NCI-H1436 (cell line): ENCODE results near the gene LOC101059915.
A peak's percentile ranks its signal among the peaks of the same experiment; 100 is the strongest.
"Not testable (repeated sequence)": the region's sequence is repeated elsewhere in the genome, so short reads cannot be mapped to it uniquely, and the experiment has no call there.

Experiments
- DNase-seq: peaks from one replicate; lab custom pipeline; 2025; lab: John Stamatoyannopoulos, UW

The LOC101059915 gene

DNA sequence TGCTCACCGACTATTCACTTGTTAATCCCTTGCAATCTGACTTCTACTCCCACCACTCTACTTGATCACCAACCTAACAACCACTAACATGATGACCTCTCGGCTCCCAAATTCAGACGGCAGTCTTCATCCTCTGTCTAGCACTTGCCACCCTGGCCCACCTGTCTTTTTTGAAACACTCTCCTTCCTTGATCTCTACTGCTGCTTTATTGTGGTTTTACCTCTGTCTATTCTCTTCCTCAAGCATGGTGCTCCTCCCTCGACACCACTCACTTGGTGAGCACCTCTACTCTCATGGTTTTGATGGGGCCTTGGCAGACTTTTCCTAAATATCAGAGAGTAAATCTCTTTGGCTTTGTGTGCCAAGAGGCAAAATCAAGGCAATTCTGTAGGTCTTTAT is 27.3 kb upstream of the LOC101059915 start:
- DNase-seq = no peak

DNA sequence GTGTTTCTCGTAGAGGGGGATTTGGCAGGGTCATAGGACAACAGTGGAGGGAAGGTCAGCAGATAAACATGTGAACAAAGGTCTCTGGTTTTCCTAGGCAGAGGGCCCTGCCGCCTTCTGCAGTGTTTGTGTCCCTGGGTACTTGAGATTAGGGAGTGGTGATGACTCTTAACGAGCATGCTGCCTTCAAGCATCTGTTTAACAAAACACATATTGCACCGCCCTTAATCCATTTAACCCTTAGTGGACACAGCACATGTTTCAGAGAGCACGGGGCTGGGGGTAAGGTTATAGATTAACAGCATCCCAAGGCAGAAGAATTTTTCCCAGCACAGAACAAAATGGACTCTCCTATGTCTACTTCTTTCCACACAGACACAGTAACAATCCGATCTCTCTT is 22.9 kb upstream of the LOC101059915 start:
- DNase-seq = not testable (repeated sequence)

DNA sequence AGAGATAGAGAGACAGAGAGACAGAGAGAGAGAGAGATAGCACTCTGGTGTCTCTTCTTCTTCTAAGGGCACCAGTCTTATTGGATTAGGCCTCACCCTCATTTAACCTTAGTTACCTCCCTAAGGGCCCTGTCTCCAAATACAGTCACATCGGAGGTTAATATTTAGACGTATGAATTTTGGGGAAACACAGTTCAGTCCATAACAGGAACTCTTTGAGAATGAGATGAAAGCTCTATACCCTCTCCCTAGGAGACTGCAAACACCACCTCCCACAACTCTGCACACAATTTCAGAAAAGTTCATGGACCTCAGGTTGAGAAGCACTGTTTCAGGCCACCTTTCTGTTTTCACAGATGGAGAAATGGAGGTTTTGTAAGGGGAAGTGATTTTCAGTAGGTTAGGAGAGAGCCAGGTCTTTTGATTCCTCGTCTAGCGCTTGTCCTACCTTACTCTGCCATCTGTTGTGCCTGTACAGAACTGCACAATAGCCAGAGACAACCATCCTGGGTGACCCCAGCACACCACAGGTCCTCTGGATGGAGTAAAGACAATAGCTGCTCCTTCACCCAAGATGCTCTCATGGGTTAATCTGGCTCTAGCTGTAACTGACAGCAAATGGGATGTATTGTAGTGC is 16.9 kb upstream of the LOC101059915 start:
- peak; percentile 32 for DNase-seq

DNA sequence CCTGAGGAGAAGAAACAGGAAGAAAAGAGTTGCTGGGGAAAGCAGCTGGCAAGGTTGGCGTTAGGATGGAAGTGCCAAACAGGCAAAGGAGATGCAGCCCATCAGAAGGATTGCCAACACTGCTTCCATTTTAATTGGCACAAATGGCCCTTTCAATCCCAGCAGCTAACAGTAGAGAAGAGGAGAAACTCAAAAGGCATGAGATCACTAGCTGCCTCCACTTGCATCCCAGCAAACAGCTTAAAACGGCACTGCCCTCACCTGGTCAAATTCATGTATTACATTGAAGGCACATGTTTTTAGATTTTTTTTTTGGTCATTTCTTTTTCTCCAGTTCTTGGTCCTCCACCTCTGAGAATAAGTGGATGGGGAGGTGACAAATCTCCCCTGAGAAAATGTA is 14.9 kb upstream of the LOC101059915 start:
- peak; percentile 52 for DNase-seq

DNA sequence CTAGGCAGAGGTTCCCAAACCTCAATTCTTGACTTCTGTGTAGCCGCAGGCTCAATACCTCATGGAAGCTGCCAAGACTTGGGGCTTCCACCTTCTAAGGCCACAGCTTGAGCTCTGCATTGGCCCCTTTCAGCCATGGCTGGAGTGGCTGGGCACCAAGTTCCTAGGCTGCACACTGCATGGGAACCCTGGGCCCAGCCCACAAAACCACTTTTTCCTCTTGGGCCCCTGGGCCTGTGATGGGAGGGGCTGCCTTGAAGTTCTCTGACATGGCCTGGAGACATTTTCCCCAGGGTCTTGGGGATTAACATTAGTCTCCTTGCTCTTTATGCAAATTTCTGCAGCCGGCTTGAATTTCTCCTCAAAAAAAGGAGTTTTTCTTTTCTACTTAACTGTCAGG is 14.0 kb upstream of the LOC101059915 start:
- no peak for DNase-seq

DNA sequence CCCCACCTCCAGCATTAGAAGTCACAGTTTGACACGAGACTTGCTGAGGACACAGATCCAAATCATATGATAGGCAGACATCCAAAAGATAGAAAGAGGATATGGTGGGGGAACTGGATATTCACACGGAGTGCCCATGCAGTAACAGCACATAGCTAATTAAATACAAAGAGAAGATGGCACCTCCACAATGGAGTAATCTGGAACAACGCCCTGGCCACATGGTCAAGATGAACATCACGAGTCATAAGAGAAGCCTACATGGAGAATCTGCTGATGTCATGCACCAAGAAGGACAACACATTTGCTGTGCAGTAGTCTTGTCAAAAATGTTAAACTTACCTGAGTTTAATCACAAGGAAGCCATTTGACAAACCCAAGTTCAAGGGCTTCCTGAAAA is 10.1 kb upstream of the LOC101059915 start:
- DNase-seq = no peak

DNA sequence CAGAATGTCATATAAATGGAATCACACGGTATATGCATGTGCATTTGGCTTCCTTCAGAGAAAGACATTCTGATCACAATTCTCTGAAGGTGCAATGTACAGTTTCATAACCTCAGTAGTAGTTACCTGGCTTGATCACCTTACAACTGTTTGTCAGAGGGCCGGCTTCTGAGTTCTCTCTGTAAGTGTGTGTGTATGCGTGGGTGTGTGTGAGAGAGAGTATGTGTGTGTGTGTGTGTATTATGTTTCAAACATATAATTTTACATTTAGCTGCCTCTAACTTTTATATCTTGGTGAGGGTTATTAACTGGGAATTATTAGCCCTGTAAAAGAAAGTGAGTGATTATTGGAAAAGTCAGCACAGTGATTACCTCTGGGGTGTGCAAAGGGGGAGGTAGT is 8.0 kb upstream of the LOC101059915 start:
- no peak for DNase-seq

DNA sequence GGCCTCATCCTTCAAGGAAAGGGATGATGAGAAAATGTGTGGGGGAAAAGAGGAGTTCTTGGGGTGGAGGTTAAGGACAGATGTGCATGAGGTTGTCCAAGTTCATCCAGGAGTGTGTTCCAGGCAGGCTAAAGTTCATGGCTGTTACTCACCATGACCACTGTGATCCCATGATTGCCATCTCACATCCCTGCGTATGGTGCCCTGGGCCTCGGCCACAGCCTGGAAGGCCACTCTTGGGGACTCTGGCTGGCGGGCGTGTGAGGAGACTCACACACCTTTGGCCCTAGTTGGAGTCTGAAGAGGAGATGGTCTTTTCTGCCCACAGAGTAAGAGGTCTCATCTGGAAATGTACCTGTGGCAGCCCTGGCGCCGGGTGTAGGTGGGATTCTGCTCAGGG is 7.4 kb upstream of the LOC101059915 start:
- no peak for DNase-seq

DNA sequence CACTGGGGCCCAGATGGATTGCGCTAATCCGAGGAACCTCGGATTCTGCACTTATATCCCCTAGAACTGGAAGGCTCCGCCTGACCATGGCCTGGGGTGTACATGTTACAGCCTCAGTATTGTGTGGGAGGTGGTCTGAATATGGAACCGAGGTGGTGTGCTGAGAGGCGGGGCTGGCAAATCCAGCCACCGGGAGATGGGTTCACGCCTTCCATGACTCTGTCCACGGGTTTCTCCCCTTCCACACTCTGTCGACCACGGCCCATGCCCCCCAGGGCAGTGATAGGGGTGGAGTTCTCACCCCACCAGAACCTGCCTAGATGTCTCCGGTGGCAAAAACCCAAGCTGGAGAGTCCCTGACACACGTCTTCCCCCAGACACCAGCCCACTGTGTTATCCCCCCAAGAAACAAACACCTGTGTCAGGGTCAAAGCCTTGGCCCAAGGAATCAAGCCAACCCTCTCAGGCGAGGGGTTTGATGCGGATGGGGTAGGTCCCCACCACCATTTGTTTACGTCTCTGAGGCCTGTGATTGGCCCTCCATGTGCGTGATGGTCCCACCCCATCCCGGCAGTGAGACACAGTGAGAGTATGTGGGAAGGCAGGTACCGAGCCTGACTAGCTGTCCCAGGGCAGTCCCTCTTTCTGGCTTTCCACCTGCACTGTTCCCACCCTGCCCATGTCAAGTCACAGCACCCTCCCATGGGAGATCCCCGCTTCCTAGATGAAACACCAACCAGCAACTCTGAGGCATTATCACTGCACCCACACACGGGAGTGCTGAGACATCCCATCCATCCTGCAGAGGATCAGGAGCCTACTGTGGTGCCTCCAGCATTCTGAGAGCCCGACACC is 6.6 kb upstream of the LOC101059915 start:
- no peak for DNase-seq

DNA sequence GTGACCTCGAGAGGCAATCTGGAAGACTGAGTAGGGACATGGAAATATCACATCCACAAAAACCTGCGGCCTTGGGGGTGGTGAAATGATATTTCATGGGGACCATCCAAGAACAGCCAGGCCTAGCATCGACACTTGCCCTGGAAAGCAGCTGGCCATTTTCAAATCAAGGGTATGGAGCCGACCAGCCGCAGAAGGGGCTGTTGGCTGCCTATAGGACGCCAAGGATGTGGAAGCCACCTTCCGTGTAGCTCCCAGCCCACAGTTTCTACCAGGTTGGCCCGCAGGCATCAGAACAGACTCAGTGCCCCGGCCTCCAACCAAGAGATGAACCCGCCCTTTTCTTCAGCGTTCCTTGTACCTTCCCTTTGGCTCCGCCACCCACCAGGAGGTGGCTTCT is 5.4 kb upstream of the LOC101059915 start:
- DNase-seq = no peak

DNA sequence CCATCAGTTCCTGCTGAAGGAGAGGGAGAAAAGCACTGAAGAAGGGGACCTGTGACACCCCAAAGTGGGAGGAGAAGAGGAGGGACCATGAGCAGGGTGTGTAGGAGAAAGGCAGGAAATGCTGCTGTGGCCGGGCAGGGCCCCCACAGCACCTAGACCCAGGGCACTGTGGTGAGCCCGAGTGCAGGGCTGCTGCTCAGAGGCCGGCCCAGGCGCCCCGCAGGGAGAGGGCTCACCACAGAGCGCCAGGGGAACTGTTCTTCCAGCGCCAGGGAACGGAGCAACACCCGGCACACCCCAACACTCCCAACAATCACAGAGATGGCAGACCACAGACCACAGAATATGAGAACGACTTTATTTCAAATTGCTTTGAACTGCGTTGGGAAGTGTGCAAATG is 4.7 kb upstream of the LOC101059915 start:
- DNase-seq = not testable (repeated sequence)

DNA sequence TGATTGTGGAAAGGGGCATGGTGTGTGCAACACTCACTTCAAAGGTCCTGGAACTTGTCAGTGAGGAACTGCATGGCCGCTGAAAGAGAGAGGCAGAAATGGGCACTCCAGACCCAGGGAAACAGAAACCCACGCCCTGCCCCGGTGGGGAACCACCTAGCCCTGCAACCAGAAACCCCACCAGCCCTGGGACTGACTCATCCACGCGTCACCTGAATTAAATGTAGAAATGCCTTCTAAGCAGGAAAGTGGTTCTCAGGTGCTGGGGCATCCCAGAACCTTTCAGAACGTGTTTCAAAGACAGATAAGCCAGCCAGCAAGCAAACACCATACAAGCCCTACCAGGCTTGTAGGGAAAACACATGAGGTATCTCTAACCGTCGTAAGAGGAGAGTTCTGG is 4.1 kb upstream of the LOC101059915 start:
- not testable (repeated sequence) for DNase-seq

DNA sequence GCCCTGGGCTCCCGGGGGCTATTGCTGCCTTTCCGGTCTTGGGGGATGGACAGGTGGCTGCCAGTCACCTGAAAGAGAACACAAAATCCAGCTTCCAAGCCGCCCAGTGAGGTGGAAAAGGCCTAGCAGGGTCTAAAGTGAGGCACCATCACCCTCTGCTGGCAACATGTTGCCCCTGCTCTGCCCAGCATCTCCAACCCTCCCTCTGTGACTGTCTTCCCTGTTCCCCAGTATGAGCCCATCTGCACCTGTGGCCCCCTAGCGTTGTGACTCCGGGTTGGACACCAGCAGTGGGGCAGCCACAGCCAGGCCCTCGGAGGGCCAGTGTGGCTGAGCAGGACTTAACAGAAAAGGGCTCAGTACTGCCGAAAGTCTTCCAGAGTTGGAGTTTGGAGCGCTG is 3.1 kb upstream of the LOC101059915 start:
- peak; percentile 25 for DNase-seq

DNA sequence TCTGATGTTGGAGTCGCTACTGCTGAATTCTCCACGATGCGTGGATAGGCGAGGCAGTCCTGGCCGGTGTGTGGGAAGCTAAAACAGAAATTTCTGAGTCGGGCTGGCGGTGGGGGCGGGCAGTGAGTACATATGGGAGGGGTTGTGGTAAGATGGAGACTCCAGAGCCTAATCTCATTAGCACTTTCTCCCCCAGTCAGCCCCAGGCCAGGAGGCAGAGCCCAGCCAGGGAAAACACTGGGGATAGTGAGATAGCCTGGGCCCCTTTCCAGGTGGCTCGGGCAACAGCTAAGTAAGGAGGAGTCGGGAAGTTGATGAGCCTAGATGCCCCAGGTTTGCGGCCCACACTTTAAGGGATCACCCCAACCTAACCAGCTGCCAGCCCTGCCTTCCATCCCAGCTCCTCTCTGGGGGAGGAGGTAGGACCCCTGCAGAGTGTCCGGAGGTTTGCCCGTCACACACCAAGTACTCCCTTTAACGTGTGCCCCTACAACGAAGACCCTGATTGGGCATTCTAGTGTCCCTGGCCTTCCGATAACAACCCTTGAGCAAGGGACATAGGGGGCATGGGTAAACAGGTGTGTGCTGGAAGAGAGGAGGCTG is 2.4 kb upstream of the LOC101059915 start:
- DNase-seq = no peak

DNA sequence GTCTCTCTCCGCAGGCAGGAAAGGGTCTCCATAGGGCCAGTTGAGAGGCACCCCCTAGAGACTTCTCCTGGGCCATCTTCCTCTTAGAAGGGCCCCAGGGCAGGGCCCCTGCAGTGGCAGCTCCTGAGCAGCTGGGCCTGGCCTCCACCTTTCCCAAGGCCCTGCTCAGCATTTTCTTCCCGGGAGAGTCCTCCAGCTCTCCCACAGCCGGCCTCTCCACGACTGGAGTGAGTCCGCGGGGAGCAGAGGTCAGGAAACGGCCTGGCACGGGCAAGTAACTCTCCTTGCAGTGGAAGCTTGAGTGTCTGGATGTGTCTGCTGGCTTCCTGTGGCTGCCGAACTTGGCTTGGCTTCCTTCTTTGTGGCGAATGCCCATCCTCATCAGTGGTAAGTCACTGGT is 1.6 kb upstream of the LOC101059915 start:
- no peak for DNase-seq

DNA sequence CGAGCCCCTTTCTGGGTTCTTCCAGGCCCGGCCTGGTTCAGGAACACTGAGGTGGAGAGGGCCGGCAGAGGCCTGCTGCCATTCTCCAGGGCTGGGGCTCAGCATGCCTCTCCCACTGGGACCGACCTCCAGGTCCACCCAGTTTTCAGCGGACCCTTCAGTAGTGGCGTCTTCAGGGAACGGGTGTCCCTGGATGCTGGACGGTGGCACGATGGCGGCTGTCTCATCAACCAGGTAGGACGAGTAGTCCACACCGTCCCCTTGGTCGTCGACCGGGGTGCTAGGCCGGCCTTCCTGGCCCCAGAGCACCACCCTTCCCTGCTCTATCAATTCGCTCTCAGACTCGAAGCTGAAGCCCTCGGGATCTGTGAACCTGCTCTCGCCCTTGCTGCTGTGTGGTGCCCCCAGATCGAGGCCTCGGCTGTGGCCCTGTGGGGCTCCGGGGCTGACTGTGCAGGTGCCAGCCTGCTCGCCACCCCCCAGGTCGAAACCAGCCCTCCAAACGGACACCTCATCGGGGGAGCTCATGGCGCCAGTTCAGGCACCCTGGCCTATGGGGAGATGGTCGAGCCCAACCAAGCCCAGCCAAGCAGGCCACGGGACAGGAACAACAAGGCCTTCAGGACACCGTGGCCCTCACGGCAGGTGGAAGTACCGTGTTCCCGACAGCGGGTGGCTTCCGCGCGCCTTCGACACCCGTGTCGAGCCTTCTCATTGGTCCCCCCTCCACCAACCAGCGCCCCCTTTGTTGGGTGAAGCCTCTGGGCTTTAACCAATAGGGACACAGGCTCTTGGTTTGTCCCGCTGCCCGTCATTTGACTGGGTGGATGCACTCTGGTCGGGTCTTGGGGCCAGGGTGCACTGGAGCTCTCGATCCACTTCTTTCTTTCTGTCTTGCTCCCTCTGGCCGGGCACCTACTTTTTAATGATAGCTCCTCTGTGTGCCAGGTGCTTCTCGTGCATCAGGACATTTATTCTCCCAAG is 814 bp upstream of the LOC101059915 start:
- no peak for DNase-seq

DNA sequence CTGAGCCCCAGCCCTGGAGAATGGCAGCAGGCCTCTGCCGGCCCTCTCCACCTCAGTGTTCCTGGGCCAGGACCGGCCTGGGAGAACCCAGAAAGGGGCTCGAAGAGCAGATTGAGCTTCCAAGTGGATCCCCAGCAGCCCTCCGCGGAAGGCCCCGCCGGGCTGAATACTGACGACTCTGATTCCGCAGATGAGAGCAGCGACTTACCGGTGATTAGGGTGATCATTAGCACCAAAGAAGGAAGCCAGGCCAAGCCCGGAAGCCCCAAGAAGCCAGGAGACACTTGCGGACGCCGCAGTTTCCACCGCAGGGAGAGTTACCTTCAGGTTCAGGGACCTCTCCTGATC is 876 bp downstream of the LOC101059915 start:
- no peak for DNase-seq

DNA sequence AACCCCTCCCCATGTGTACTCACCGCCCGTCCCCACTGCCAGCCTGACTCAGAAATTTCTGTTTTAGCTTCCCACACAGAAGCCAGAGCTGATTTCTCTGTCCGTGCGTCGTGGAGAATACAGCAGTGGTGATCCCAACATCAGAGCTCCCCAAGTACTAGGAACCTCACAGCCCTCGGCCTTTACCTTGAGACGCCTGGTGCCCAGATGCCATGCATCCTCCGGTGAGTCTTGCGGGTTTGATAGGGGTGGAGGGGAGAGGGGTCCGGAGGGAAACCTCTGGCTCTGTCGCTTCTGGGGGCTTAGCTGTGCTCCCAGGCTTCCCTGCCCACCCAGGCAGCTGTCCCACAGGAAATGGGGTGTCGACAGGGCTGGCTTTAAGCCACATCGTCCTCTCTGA is 2.1 kb downstream of the LOC101059915 start:
- DNase-seq = no peak

DNA sequence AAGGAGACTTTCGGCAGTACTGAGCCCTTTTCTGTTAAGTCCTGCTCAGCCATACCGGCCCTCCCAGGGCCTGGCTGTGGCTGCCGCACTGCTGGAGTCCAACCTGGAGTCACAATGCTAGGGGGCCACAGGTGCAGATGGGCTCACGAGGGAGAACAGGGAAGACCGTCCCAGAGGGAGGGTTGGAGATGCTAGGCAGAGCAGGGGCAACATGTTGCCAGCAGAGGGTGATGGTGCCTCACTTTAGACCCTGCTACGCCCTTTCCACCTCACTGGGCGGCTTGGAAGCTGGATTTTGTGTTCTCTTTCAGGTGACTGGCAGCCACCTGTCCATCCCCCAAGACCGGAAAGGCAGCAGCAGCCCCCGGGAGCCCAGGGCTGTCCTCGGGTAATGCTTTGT is 2.6 kb downstream of the LOC101059915 start:
- not testable (repeated sequence) for DNase-seq

DNA sequence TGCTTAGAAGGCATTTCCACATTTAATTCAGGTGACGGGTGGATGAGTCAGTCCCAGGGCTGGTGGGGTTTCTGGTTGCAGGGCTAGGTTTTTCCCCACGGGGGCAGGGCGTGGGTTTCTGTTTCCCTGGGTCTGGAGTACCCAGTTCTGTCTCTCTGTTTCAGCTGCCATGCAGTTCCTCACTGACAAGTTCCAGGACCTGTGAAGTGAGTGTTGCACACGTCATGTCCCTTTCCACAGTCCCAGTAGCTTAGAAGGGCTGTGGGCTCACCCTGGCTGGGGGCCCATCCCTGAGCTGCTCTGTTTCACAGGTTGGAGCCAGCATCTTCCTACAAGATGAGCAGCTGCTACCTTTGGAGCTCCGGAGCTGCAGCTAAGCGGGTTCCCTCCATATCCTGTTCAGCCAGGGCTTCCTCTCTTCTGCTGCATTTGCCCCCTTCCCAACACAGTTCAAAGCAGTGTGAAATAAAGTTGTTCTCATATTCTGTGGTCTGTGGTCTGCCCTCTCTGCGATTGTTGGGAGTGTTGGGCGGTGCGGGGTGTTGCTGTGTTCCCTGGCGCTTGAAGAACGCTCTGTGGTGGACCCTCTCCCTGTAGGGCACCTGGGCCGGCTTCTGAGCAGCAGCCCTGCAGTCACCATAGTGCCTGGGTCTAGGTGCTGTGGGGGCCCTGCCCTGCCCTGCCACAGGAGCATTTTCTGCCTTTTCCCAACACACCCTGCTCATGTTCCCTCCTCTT is 3.9 kb downstream of the LOC101059915 start:
- DNase-seq = no peak

DNA sequence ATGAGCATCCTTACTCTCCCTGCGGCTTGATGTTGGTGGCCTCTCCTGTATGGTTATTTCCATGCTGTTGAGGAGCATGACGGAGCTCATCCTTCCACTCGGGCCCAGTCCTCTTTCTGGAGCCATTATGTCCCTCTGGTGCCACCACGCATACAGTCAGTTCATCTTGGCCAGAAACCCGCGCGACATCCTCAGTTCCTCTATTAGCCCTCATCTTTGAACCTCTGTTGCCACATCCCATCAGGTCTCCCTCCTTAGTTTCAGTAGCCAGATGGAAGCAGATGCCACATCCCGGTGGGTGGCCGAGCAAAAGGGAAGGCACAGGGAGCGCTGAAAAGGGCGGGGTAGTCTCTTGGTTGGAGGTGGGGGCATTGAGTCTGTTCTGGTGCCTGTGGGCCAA is 4.6 kb downstream of the LOC101059915 start:
- DNase-seq = no peak
